Prostate gland (tissue), 2 donors: Measurements from ENCODE around the gene TAPT1. TPM values are rescaled to one million over a fixed set of nuclear protein-coding genes. Genes with fewer than 3 reads are reported as not detected.
A peak's percentile ranks its signal among the peaks of the same experiment; 100 is the strongest.

Source experiments
- DNase-seq: peaks from one replicate; pipeline ENCODE4 v3.0.0-alpha.2; 2019; ENCODE audit warnings: low spot score
- H3K27ac ChIP-seq, 2 donors: fragments of 200-600 bp; sonication (generic); 2 replicates each; pipeline ENCODE4 v1.5.1; 2017 to 2019
- H3K27me3 ChIP-seq: fragments of 200-600 bp; sonication (generic); replicated peaks from 2 replicates; pipeline ENCODE4 v1.5.1; 2019; ENCODE audit not compliant: insufficient read depth
- H3K36me3 ChIP-seq, 2 donors: fragments of 200-600 bp; sonication (generic); 1 replicate in 1 of 2; 2 replicates in 1 of 2; pipeline versions ENCODE4 v1.5.1 to v1.8.1; 2017 to 2019
- H3K4me1 ChIP-seq: fragments of 200-600 bp; sonication (generic); replicated peaks from 2 replicates; pipeline ENCODE4 v1.5.1; 2019
- H3K4me3 ChIP-seq, 2 donors: fragments of 200-600 bp; sonication (generic); 2 replicates each; pipeline ENCODE4 v1.5.1; 2017 to 2019
- H3K9me3 ChIP-seq: fragments of 200-600 bp; sonication (generic); 2 replicates; pipeline ENCODE4 v1.5.1; 2017
- CTCF ChIP-seq, 4 experiments: fragments of 200-600 bp in 2 of 4; fragments of 450-650 bp in 2 of 4; sonication (generic) in 2 of 4; IDR thresholded peaks; 1 replicate in 3 of 4; 2 replicates in 1 of 4; pipeline ENCODE4 v1.5.1; 2016 to 2019; ENCODE audit warnings: antibody characterized with exemption in 4 of 4, mild to moderate bottlenecking in 2 of 4, moderate library complexity in 2 of 4
- POLR2A ChIP-seq: fragments of 450-650 bp; IDR thresholded peaks from one replicate; pipeline ENCODE4 v1.6.1; 2016; ENCODE audit warnings: antibody characterized with exemption, mild to moderate bottlenecking
- POLR2AphosphoS5 ChIP-seq: sonication (generic); formaldehyde crosslinking; IDR thresholded peaks from one replicate; pipeline ENCODE4 v1.6.1; 2017; ENCODE audit warnings: antibody characterized with exemption
- WGBS: methylation state at CpG from one replicate; pipeline ENCODE4 v1.1.5; 2018; 5-methylcytosine and 5-hydroxymethylcytosine counted together
- intact Hi-C: fragments of 100-400 bp; cut with DNase I; formaldehyde crosslinking; loops from one replicate; pipeline ENCODE4 v1.14.2; 2022
- total RNA-seq, 2 donors: library from RNA; depleted of rRNA; stranded (reverse); fragments of >200 nt; gene quantifications; one replicate each; pipeline ENCODE4 v1.1.0, GENCODE V29; 2016

TAPT1 gene
- total RNA-seq, 2 donors from 2014 or later = 16.2 to 48.6 TPM

- Histone ChIP-seq H3K4me1 (no peaks in the 10 kb centered on the region), H3K9me3 (no peaks in the 10 kb centered on the region), H3K27me3 (no peaks in the 10 kb centered on the region), H3K4me3 (no peak overlapping the region), H3K36me3 (no peaks in the 10 kb centered on the region), H3K27ac (no peak overlapping the region)
- 47% methylated on average over 3 of the region's 3 CpGs for WGBS
- no peak for TF ChIP-seq CTCF (IDR thresholded peaks at IDR 0.05)
- TF ChIP-seq POLR2A = no peak
- TF ChIP-seq POLR2AphosphoS5 = no peak
- DNase-seq = no peak
- intact Hi-C loops = loop anchor here (5.0 kb wide), 2 partner anchors 66 to 386 kb away; no protein-coding TSS in a partner anchor
These were observed 42.0 kb upstream of the TAPT1 start for GRCh38 chr4:16268290-16268689.

GRCh38 chr4:16267639-16268038, 41.4 kb upstream of the TAPT1 start:
- TF ChIP-seq POLR2AphosphoS5 = no peak
- no peak for TF ChIP-seq POLR2A
- TF ChIP-seq CTCF (IDR thresholded peaks at IDR 0.05) = no peak
- Histone ChIP-seq H3K9me3 (no peaks in the 10 kb centered on the region), H3K27me3 (no peaks in the 10 kb centered on the region), H3K4me3 (no peak overlapping the region), H3K27ac (no peak overlapping the region), H3K36me3 (no peaks in the 10 kb centered on the region), H3K4me1 (no peaks in the 10 kb centered on the region)
- no peak for DNase-seq
- 100% methylated on average over 1 of the region's 1 CpG for WGBS
- intact Hi-C loops = loop anchor here (5.0 kb wide), 2 partner anchors 65 to 385 kb away; no protein-coding TSS in a partner anchor

GRCh38 chr4:16265820-16266219, 39.5 kb upstream of the TAPT1 start:
- no peaks in the 10 kb centered on the region for H3K9me3 ChIP-seq
- no peak overlapping the region for H3K27ac ChIP-seq
- 98% methylated on average over 3 of the region's 3 CpGs for WGBS
- no peaks in the 10 kb centered on the region for H3K4me1 ChIP-seq
- no peak for DNase-seq
- TF ChIP-seq CTCF (IDR thresholded peaks at IDR 0.05) (no peak), POLR2AphosphoS5 (no peak), POLR2A (no peak)
- H3K4me3 ChIP-seq = no peak overlapping the region
- intact Hi-C loops = loop anchor here (2.0 to 5.0 kb wide), 3 partner anchors 64 to 384 kb away; no protein-coding TSS in a partner anchor
- no peaks in the 10 kb centered on the region for H3K36me3 ChIP-seq
- H3K27me3 ChIP-seq = no peaks in the 10 kb centered on the region

- H3K9me3 ChIP-seq = no peaks in the 10 kb centered on the region
- TF ChIP-seq POLR2A = no peak
- TF ChIP-seq CTCF (IDR thresholded peaks at IDR 0.05) = peak in 3 of 4 experiments; percentile 35 to 72 (median 68)
- peak; percentile 16 for TF ChIP-seq POLR2AphosphoS5
- H3K36me3 ChIP-seq = no peaks in the 10 kb centered on the region
- H3K27ac ChIP-seq = no peak overlapping the region
- WGBS = 24% methylated on average over 3 of the region's 3 CpGs
- no peak overlapping the region for H3K4me3 ChIP-seq
- intact Hi-C loops = loop anchor here (2.0 to 5.0 kb wide), 3 partner anchors 62 to 382 kb away; no protein-coding TSS in a partner anchor
- H3K27me3 ChIP-seq = no peaks in the 10 kb centered on the region
- DNase-seq = no peak
- H3K4me1 ChIP-seq = no peaks in the 10 kb centered on the region
These were observed 38.5 kb upstream of the TAPT1 start for GRCh38 chr4:16264798-16265197.

- DNase-seq = no peak
These were observed 36.8 kb upstream of the TAPT1 start for GRCh38 chr4:16263056-16263455.

More at GRCh38 chr4:16263056-16263455, 36.8 kb upstream of the TAPT1 start:
- H3K9me3 ChIP-seq = no peaks in the 10 kb centered on the region
- H3K27me3 ChIP-seq = no peaks in the 10 kb centered on the region
- H3K4me3 ChIP-seq = no peak overlapping the region
- 93% methylated on average over 2 of the region's 2 CpGs for WGBS
- H3K27ac ChIP-seq = no peak overlapping the region
- no peaks in the 10 kb centered on the region for H3K4me1 ChIP-seq
- H3K36me3 ChIP-seq = no peaks in the 10 kb centered on the region
- TF ChIP-seq POLR2AphosphoS5 (no peak), POLR2A (no peak), CTCF (IDR thresholded peaks at IDR 0.05) (no peak)
- intact Hi-C loops = no loop called here
